Measurements from ENCODE around the gene TMEM123. TPM values are rescaled to one million over a fixed set of nuclear protein-coding genes. Genes with fewer than 3 reads are reported as not detected.

The TMEM123 gene
- 126 and 144 TPM in 2 replicates for total RNA-seq
- 63.8 TPM for polyA plus RNA-seq (2012)

- peak; percentile 80 for DNase-seq (ENCODE audit: low read depth)
These were observed at the start of gene TMEM123 for GRCh38 chr11:102452461-102453301. TMEM123 (minus strand) TSS chr11:102452765; CDS start chr11:102452623, 142 bp downstream.

- DNase-seq (ENCODE audit: low read depth) = no peak
These were observed 48.3 kb upstream of the TMEM123 start for GRCh38 chr11:102500829-102501228.

GRCh38 chr11:102499931-102500330, 47.4 kb upstream of the TMEM123 start:
- no peak for DNase-seq (ENCODE audit: low read depth)

DNA sequence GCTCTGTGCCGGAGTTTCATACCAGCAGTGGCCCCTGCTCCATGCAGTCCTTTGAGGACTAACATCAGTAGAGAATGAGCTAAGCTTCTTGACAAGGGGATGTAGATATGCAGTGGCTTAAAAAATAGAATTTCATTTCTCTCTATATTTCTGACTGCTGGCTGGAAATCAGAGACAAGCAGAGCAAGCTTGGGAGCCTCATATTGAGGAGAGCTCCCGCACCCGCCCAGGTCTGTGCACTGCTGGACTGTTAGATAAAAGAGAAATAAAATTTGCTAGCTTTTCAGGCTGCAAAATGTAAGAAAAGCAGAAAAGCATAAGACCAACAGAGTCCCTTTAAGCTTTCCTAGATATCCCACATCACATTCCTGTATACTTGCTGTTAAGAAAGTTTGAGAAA, 46.6 kb upstream of the TMEM123 start:
- DNase-seq (ENCODE audit: low read depth) = no peak

DNA sequence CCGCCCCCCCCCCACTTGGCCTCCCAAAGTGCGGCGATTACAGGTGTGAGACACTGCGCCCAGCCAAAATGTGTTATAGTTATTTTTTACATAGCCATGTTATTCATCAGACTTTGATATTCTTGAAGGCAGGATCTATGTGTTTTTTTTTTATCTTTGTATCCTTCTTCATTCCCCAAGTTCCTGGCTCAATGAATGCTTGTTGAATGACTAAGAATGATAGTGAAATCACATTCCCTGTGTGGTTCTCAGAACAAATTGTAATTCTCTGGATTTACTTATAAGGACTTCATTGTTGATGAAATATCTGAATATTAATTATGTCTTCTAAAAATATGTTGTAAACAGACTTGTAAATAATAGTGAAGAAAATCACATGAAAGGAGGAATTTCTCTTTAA, 44.5 kb upstream of the TMEM123 start:
- no peak for DNase-seq (ENCODE audit: low read depth)

DNA sequence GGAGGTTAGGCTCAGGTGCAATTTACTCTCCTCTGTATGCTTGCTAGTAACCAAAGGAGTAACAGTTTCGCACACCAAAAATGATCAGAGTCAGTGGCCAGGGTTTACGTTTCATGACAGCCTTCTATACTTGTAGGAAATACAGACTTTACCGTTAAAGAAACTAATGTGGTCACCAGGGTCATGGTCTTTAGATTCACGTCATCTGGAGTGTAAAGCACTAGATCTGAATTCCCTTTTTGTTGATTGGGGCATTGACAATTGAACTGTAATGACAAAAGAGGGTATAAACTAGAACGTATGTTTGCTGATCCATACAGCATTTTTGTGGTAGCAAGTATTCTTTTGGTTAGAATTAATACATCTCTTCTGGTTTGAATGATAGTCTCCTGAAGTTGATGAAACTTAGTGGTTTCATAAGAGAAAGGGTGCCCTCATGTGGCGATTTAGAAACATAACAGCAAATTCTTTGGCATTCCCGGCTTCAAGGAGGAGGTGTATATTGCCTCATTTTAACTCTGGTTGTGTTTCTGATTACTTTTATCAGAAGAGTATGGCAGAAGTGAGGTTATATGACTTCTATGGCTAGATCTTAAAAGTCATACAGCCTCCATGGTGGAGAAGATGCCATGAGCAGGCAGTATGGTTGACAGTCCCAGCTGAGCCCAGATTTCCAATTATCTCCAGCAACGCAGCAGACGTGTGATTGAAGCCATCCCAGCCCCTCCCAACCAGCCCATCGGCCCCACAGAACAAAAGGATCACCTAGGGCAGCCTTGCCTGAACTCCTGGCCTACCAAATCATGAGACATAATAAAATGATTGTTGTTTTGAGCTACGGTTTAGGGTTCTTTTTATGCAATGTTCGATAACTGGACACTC, 42.8 kb upstream of the TMEM123 start:
- peak; percentile 86 for DNase-seq (ENCODE audit: low read depth)

DNA sequence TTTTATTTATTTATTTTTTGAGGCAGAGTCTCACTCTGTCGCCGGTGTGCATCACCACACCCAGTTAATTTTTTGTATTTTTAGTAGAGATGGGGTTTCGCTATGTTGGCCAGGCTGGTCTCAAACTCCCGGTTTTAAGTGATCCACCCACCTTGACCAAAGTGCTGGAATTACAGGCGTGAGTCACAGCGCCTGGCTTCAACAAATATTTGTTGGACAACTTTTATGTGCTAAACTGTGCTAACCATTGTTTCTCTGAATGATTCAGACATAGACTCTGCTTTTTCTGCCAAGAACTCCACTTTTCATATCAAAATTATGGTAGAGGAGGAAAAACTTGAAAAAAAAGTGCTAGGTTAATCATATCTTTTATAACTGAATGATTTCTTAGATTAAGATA, 41.7 kb upstream of the TMEM123 start:
- DNase-seq (ENCODE audit: low read depth) = peak; percentile 42

DNA sequence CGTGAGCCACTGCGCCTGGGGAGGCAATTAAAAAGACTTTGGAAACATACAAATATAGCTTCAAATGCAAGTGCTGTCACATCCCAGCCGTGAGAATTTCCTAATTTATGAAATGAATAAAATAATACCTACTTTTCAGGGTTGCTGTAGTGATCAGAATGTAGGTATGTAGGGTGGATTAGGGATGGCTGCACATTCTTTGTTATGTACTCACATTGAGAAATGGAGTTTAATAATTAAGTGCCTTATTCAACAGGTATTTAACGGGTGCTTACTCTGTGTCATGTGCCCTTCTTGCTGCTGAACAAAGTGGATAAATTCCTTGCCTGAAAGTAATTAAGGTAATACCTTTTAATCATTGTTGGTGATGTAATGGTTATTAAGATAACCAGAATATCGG, 41.0 kb upstream of the TMEM123 start:
- no peak for DNase-seq (ENCODE audit: low read depth)

- no peak for DNase-seq (ENCODE audit: low read depth)
These were observed 39.4 kb upstream of the TMEM123 start for GRCh38 chr11:102491969-102492368.

DNA sequence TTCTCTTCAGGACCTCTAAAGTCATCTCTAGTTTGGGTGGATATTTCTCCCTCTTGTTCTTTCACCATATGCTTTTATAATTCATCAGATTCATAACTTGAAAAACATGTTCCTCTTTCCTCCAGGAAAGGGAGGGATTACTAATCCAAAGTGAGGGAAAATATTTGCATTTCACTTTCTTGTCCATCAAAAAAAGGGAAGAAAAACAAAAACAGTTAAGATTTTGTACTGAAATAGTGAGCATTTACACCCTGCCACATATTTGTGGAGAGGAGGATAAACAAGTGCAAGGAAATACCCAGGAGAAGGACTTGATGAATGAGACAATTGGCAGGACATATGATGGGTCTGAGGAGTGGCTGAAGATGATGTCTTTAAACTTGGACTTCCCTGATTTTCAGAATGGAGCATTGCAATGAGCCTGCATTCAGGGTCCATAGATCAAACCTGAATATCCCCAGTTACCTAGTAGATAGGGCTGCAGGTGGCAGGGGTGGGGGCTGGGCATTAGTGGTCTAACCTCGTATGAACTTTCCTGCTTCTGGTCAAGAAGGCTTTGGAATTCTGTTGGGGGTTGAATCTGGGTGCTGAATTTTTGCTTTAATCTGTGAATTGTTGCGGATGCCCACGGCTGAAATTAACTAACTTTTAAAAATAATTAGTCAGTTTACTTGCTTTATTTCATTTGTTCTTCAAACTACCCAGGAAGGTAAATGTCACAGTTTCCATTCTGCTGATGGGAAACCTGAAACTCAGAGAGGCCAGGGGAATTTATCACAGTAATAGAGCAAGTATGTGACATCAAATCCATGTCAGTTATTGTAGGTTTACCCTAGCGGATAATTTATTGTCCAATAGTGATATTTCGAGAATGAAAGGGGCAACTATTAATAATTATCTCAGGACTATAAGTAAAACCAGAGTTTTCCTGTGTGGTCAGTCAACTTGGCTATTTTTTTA, 36.9 kb upstream of the TMEM123 start:
- DNase-seq (ENCODE audit: low read depth) = no peak

- no peak for DNase-seq (ENCODE audit: low read depth)
These were observed 35.6 kb upstream of the TMEM123 start for GRCh38 chr11:102488208-102488607.

- DNase-seq (ENCODE audit: low read depth) = no peak
These were observed 34.6 kb upstream of the TMEM123 start for GRCh38 chr11:102487214-102487613.

DNA sequence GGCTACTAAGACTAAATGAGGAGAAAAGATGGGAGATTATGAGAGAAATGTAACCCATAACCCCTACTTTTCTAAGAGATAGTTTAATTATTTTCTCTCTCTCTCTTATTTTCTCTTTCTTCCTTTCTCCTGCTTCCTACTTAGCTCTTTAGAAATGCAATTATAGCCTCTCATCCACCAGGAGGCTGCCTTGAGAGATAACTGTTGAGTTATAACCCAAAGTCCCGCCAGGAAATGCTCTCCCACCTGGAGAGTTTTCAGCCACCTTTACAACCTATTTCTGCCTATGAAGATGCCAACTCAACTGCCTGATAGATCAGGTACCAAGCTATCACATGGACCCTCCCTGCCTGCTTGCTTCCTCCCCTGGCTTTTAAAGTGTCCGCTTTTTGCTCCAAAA, 34.0 kb upstream of the TMEM123 start:
- DNase-seq (ENCODE audit: low read depth) = no peak

- no peak for DNase-seq (ENCODE audit: low read depth)
These were observed 32.6 kb upstream of the TMEM123 start for GRCh38 chr11:102485095-102485722.

DNA sequence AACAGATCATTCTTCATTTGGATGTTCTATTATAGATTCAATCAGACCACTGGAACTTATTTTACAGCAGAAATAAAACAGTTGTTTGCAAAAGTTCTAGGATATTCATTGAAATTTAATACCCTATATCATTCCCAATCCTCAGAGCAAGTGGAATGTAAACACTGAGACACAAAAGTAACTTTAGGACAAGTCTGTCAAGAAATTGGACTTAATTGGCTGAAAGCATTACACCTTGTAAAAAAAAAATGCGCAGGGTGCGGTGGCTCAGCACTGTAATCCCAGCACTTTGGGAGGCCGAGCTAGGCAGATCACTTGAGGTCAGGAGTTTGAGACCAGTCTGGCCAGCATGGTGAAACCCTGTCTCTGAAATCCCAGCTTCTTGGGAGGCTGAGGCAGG, 29.9 kb upstream of the TMEM123 start:
- no peak for DNase-seq (ENCODE audit: low read depth)

DNA sequence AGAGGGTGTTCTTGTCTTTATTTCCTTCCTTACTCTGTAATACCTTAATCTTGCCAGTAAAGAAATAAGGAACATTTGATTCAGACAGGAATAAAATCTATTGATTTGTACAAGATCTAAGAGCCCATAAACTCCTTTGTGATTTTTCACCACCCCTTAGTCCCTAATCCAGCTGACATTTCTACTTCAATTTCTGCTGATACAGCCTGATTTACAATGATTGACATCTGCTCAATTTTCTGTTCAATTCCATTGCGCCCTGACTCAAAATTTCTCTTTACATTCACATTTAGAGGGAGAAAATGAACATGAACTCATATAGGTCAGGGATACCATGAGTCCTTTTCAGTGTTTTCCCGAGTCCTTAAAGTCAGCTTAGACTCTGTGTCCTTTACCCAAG, 27.2 kb upstream of the TMEM123 start:
- DNase-seq (ENCODE audit: low read depth) = no peak

DNA sequence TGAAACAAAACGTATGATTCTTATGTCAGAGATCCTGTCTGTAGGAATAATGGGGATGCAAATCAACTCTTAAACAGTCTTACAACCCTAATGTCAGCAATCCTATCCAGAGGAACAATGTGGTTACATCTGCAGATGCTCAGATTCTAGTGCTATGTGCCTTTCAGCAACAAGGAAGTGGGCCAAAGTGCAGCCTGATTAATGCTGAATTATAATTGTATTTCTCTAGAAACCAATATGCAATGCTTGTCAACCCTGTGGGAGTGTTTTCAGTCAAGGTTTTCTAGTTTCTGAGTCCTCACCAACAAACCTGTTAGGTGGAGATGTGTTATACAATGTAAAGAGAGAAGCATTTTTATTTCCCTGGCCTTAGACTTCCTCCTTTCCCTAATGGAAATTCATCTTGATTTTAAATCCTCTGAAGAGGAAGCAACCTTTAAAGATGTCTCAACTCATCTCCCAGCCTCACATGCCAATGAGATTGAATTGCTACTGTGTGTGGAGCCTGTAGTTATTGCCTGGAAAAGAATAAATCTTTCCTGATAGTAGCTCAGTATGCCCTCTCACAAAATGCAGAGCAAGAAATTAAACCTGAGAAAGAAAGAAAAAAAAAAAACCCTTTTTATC, 26.2 kb upstream of the TMEM123 start:
- DNase-seq (ENCODE audit: low read depth) = no peak

GRCh38 chr11:102476812-102477211, 24.2 kb upstream of the TMEM123 start:
- no peak for DNase-seq (ENCODE audit: low read depth)

DNA sequence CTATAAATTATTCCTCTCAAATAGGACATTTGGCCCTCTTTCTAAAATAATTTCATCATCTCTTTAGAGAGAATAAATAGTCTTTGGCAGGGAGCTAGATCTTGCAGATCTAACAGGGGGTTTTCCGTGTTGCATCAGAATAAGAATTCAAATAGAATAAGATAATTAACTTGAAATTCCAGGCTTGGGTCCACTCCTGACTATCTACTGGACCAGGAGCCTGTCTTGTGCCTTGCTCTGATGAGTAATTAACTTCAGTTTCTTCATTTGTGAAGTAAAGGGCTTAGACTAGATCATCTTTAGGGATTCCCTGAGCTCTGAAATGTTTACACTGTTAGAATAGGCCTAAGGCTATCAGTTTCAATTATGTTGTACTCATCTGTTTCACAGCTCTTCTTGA, 23.5 kb upstream of the TMEM123 start:
- no peak for DNase-seq (ENCODE audit: low read depth)

DNA sequence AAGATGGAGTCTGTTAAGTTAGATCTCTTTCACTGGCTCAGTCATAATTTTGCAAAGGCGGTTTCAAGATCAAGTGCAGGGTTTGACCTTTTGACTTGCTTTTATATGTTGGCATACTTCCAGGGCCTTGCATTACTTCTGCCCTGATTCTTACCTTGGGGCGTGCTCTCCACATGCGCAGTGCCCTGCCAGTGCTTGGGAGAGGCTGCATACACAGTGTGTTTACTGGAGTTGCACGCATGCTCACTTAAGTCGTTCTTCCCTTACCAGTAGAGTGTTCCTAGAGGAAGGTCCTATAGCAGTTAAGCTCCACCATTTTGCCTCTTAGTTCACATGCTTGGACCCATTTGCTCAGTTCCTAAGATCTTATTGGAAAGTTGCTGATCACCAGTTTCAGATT, 21.0 kb upstream of the TMEM123 start:
- no peak for DNase-seq (ENCODE audit: low read depth)

All from myocyte (in vitro differentiated cells).